ENCODE results near the gene FXYD5. TPM values are rescaled to one million over a fixed set of nuclear protein-coding genes. Genes with fewer than 3 reads are reported as not detected.

Gene FXYD5
- total RNA-seq, 6 experiments from 2014 or later: 317 to 417 (median 353) TPM

GRCh38 chr19:35133826-35134225, 20.7 kb upstream of the FXYD5 start:
- no peak for DNase-seq
- peaks cover 42% of the 10 kb centered on the region for H3K27me3 Mint-ChIP-seq (ENCODE audit: insufficient read depth)
- no peaks in the 10 kb centered on the region for H3K36me3 Mint-ChIP-seq (ENCODE audit: low read depth)
- H3K9me3 Mint-ChIP-seq: no peaks in the 10 kb centered on the region
- H3K27ac Mint-ChIP-seq: no peak overlapping the region
- TF ChIP-seq, protein P1, sequence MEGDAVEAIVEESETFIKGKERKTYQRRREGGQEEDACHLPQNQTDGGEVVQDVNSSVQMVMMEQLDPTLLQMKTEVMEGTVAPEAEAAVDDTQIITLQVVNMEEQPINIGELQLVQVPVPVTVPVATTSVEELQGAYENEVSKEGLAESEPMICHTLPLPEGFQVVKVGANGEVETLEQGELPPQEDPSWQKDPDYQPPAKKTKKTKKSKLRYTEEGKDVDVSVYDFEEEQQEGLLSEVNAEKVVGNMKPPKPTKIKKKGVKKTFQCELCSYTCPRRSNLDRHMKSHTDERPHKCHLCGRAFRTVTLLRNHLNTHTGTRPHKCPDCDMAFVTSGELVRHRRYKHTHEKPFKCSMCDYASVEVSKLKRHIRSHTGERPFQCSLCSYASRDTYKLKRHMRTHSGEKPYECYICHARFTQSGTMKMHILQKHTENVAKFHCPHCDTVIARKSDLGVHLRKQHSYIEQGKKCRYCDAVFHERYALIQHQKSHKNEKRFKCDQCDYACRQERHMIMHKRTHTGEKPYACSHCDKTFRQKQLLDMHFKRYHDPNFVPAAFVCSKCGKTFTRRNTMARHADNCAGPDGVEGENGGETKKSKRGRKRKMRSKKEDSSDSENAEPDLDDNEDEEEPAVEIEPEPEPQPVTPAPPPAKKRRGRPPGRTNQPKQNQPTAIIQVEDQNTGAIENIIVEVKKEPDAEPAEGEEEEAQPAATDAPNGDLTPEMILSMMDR (IDR thresholded peaks at IDR 0.05): no peak
- H3K4me3 Mint-ChIP-seq: no peak overlapping the region
- H3K4me1 Mint-ChIP-seq (ENCODE audit: low read depth): peaks cover 14% of the 10 kb centered on the region

GRCh38 chr19:35134601-35135242, 19.8 kb upstream of the FXYD5 start, which contains the start of gene LGI4:
LGI4 (minus strand) TSS chr19:35135059; CDS start chr19:35134680, 379 bp downstream.
- Mint-ChIP-seq H3K36me3 (ENCODE audit: low read depth) (no peaks in the 10 kb centered on the region), H3K4me3 (no peak within 1 kb of the TSS), H3K27ac (no peak within 1 kb of the TSS), H3K4me1 (ENCODE audit: low read depth) (peaks cover 23% of the 10 kb centered on the region), H3K27me3 (ENCODE audit: insufficient read depth) (peaks cover 42% of the 10 kb centered on the region), H3K9me3 (no peaks in the 10 kb centered on the region)
- TF ChIP-seq, protein P1 (IDR thresholded peaks at IDR 0.05): no peak
- no peak for DNase-seq

- H3K9me3 Mint-ChIP-seq: no peaks in the 10 kb centered on the region
- TF ChIP-seq, protein P1 (IDR thresholded peaks at IDR 0.05): peak; percentile 95
- no peak overlapping the region for H3K4me3 Mint-ChIP-seq
- peaks cover 38% of the 10 kb centered on the region for H3K27me3 Mint-ChIP-seq (ENCODE audit: insufficient read depth)
- H3K4me1 Mint-ChIP-seq (ENCODE audit: low read depth): peaks cover 26% of the 10 kb centered on the region
- H3K27ac Mint-ChIP-seq: no peak overlapping the region
- H3K36me3 Mint-ChIP-seq (ENCODE audit: low read depth): no peaks in the 10 kb centered on the region
- peak; percentile 42 for DNase-seq
Measured at GRCh38 chr19:35135389-35135909, 19.1 kb upstream of the FXYD5 start.

DNA sequence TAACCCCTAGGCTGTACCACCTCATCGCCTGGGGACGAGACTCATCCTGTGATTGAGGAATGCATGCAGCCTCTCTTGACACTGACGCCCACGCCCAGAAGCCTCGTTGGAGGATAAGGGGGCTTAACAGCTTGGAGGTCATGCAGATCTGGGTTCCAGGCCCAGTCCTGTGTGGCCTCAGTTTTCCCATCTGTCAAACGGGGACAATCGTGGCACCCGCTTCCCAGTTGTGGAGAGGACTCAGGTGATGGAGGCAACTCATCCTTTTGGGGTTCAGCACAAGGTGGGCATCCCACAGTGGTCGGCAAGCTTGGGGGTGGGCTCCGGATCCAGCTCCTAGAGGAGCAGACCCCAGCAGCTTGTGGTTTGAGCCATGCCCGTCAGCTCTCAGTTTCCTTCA, 18.3 kb upstream of the FXYD5 start:
- H3K4me1 Mint-ChIP-seq (ENCODE audit: low read depth): peaks cover 34% of the 10 kb centered on the region

DNA sequence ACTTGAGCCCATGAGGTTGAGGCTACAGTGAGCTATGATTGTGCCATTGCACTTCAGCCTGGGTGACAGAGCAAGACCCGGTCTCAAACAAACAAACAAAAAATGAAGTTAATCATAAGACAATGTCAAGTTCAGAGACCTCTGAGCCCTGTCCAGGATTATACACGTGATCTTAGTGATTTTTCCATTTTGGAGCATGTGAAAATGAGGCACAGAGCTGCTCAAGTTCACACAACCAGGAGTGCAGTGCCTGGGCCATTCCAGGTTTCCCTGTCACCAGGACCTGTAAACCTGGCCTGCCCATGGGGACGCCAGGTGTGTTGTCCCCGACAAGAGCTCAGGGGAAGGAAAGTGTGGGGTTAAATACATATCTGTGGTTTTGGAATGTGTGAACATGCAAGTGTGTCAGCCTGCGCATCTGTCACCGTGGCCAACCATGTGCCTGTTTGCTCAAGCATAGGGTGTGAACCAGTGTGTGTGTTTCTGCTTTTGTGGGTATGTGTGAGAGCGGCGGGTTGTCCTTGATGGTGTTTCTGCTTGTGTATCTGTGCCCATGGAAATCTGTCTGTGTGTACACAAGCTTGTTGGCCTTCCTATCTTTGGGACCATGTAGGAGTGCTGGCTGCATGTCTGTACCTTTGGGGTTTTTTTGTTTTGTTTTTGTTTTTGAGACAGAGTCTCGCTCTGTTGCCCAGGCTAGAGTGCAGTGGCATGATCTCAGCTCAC, 17.4 kb upstream of the FXYD5 start:
- Mint-ChIP-seq H3K4me1 (ENCODE audit: low read depth) (peaks cover 43% of the 10 kb centered on the region), H3K27ac (no peak overlapping the region)
- DNase-seq: no peak

More for the DNA sequence above, 18.3 kb upstream of the FXYD5 start:
- TF ChIP-seq, protein P1 (IDR thresholded peaks at IDR 0.05): no peak
- H3K27ac Mint-ChIP-seq: no peak overlapping the region
- peaks cover 35% of the 10 kb centered on the region for H3K27me3 Mint-ChIP-seq (ENCODE audit: insufficient read depth)
- H3K9me3 Mint-ChIP-seq: no peaks in the 10 kb centered on the region
- no peak overlapping the region for H3K4me3 Mint-ChIP-seq
- no peak for DNase-seq
- no peaks in the 10 kb centered on the region for H3K36me3 Mint-ChIP-seq (ENCODE audit: low read depth)

More for the DNA sequence above, 17.4 kb upstream of the FXYD5 start:
- Mint-ChIP-seq H3K36me3 (ENCODE audit: low read depth) (no peaks in the 10 kb centered on the region), H3K9me3 (no peaks in the 10 kb centered on the region), H3K27me3 (ENCODE audit: insufficient read depth) (peaks cover 35% of the 10 kb centered on the region), H3K4me3 (no peak overlapping the region)
- TF ChIP-seq, protein P1 (IDR thresholded peaks at IDR 0.05): no peak

Data from HFFc6 (cell line).